ENCODE measurements around the gene TRIM52.
"Not testable (repeated sequence)": the region's sequence is repeated elsewhere in the genome, so short reads cannot be mapped to it uniquely, and the experiment has no call there.

Gene TRIM52

GRCh38 chr5:181260720-181261319, at the start of gene TRIM52:
Gene TRIM52 (minus strand): TSS chr5:181261143. CDS start chr5:181260813, 330 bp downstream.
- peak; percentile 72 for DNase-seq (ENCODE audit: low read depth)
- H3K4me3 ChIP-seq (ENCODE audit: low read depth, low read length) = peak within 1 kb of the TSS; percentile 95

- not testable (repeated sequence) for H3K4me3 ChIP-seq (ENCODE audit: low read depth, low read length); DNase-seq (ENCODE audit: low read depth)
Observed at GRCh38 chr5:181287331-181287730, 26.4 kb upstream of the TRIM52 start.

GRCh38 chr5:181285962-181286705, 25.2 kb upstream of the TRIM52 start:
- H3K4me3 ChIP-seq (ENCODE audit: low read depth, low read length) = not testable (repeated sequence)

GRCh38 chr5:181283841-181284755, 23.2 kb upstream of the TRIM52 start:
- H3K4me3 ChIP-seq (ENCODE audit: low read depth, low read length); DNase-seq (ENCODE audit: low read depth): not testable (repeated sequence)

More at GRCh38 chr5:181285962-181286705, 25.2 kb upstream of the TRIM52 start:
- not testable (repeated sequence) for DNase-seq (ENCODE audit: low read depth)

GRCh38 chr5:181283347-181283746, 22.4 kb upstream of the TRIM52 start:
- DNase-seq (ENCODE audit: low read depth) = no peak
- no peak overlapping the region for H3K4me3 ChIP-seq (ENCODE audit: low read depth, low read length)

- H3K4me3 ChIP-seq (ENCODE audit: low read depth, low read length) = no peak overlapping the region
- no peak for DNase-seq (ENCODE audit: low read depth)
Observed at GRCh38 chr5:181282874-181283273, 21.9 kb upstream of the TRIM52 start.

- not testable (repeated sequence) for DNase-seq (ENCODE audit: low read depth); H3K4me3 ChIP-seq (ENCODE audit: low read depth, low read length)
Observed at GRCh38 chr5:181282415-181282814, 21.5 kb upstream of the TRIM52 start.

- DNase-seq (ENCODE audit: low read depth) = no peak
- H3K4me3 ChIP-seq (ENCODE audit: low read depth, low read length) = no peak overlapping the region
Observed at GRCh38 chr5:181281984-181282316, 21.0 kb upstream of the TRIM52 start.

GRCh38 chr5:181281077-181281983, 20.4 kb upstream of the TRIM52 start:
- no peak overlapping the region for H3K4me3 ChIP-seq (ENCODE audit: low read depth, low read length)
- DNase-seq (ENCODE audit: low read depth) = no peak

- no peak for DNase-seq (ENCODE audit: low read depth)
- no peak overlapping the region for H3K4me3 ChIP-seq (ENCODE audit: low read depth, low read length)
Observed at GRCh38 chr5:181280251-181280762, 19.4 kb upstream of the TRIM52 start.

- not testable (repeated sequence) for H3K4me3 ChIP-seq (ENCODE audit: low read depth, low read length); DNase-seq (ENCODE audit: low read depth)
Observed at GRCh38 chr5:181273433-181273744, 12.4 kb upstream of the TRIM52 start.

- no peak for DNase-seq (ENCODE audit: low read depth)
- no peak overlapping the region for H3K4me3 ChIP-seq (ENCODE audit: low read depth, low read length)
Observed at GRCh38 chr5:181271081-181271480, 10.1 kb upstream of the TRIM52 start.

GRCh38 chr5:181267907-181268306, 7.0 kb upstream of the TRIM52 start:
- not testable (repeated sequence) for DNase-seq (ENCODE audit: low read depth); H3K4me3 ChIP-seq (ENCODE audit: low read depth, low read length)

- H3K4me3 ChIP-seq (ENCODE audit: low read depth, low read length); DNase-seq (ENCODE audit: low read depth): not testable (repeated sequence)
Observed at GRCh38 chr5:181267291-181267904, 6.5 kb upstream of the TRIM52 start.

GRCh38 chr5:181265092-181265671, 4.2 kb upstream of the TRIM52 start:
- H3K4me3 ChIP-seq (ENCODE audit: low read depth, low read length) = no peak overlapping the region
- DNase-seq (ENCODE audit: low read depth) = no peak

GRCh38 chr5:181263633-181264032, 2.7 kb upstream of the TRIM52 start:
- no peak overlapping the region for H3K4me3 ChIP-seq (ENCODE audit: low read depth, low read length)
- DNase-seq (ENCODE audit: low read depth) = no peak

GRCh38 chr5:181261320-181262049, 542 bp upstream of the TRIM52 start:
- no peak for DNase-seq (ENCODE audit: low read depth)
- H3K4me3 ChIP-seq (ENCODE audit: low read depth, low read length) = peak overlapping the region; percentile 95

All from skeletal muscle cell (primary cell).